HepG2 (cell line): ENCODE measurements around the gene AP4M1. TPM values are rescaled to one million over a fixed set of nuclear protein-coding genes. Genes with fewer than 3 reads are reported as not detected.

ENCODE experiments used
- FOXM1 ChIP-seq: sonication (generic); formaldehyde crosslinking; IDR thresholded peaks from 2 replicates; pipeline ENCODE4 v1.5.0; 2020; ENCODE audit warnings: missing genetic modification reagents
- GABPB1 ChIP-seq: IDR thresholded peaks from 2 replicates; pipeline ENCODE4 v1.6.1; 2016; ENCODE audit warnings: mild to moderate bottlenecking, missing genetic modification reagents, moderate library complexity, missing compliant biosample characterization
- HDAC1 ChIP-seq: sonication (generic); formaldehyde crosslinking; IDR thresholded peaks from 2 replicates; pipeline ENCODE4 v1.5.1; 2020; ENCODE audit warnings: mild to moderate bottlenecking, missing genetic modification reagents
- JARID2 ChIP-seq: sonication (generic); formaldehyde crosslinking; IDR thresholded peaks from 2 replicates; pipeline ENCODE4 v1.8.1; 2023; ENCODE audit warnings: missing genetic modification reagents, inconsistent platforms; ENCODE audit not compliant: insufficient replicate concordance
- PCBP2 ChIP-seq: fragments of 200-400 bp; formaldehyde crosslinking; optimal IDR thresholded peaks from 2 replicates; pipeline ENCODE3; 2018; ENCODE audit warnings: low read length, low read depth; ENCODE audit not compliant: poor library complexity, severe bottlenecking
- TAF1 ChIP-seq: sonication (generic); formaldehyde crosslinking; IDR thresholded peaks from 2 replicates; pipeline ENCODE4 v1.4.0; 2020; ENCODE audit warnings: missing genetic modification reagents
- TBX2 ChIP-seq: sonication (generic); formaldehyde crosslinking; IDR thresholded peaks from 2 replicates; pipeline ENCODE4 v1.5.0; 2020; ENCODE audit warnings: missing genetic modification reagents, mild to moderate bottlenecking, borderline replicate concordance
- TRIM24 ChIP-seq: sonication (generic); formaldehyde crosslinking; IDR thresholded peaks from 2 replicates; pipeline ENCODE4 v1.8.0; 2022; ENCODE audit warnings: mild to moderate bottlenecking, missing genetic modification reagents
- YEATS4 ChIP-seq: sonication (generic); formaldehyde crosslinking; IDR thresholded peaks from 2 replicates; pipeline ENCODE4 v1.4.0; 2020; ENCODE audit warnings: missing genetic modification reagents, borderline replicate concordance
- ZNF234 ChIP-seq: sonication (generic); formaldehyde crosslinking; conservative IDR thresholded peaks from 2 replicates; pipeline ENCODE4 v1.5.1; 2020; ENCODE audit warnings: mild to moderate bottlenecking, missing genetic modification reagents
- ZNF484 ChIP-seq: sonication (generic); formaldehyde crosslinking; IDR thresholded peaks from 2 replicates; pipeline ENCODE4 v1.5.1; 2020; ENCODE audit warnings: mild to moderate bottlenecking, low read depth, missing genetic modification reagents, borderline replicate concordance
- ZNF720 ChIP-seq: sonication (generic); formaldehyde crosslinking; IDR thresholded peaks from 2 replicates; pipeline ENCODE4 v1.4.0; 2020; ENCODE audit warnings: missing genetic modification reagents
- ZNF781 ChIP-seq: sonication (generic); formaldehyde crosslinking; IDR thresholded peaks from 2 replicates; pipeline ENCODE4 v1.5.1; 2020; ENCODE audit warnings: borderline replicate concordance, mild to moderate bottlenecking, missing genetic modification reagents; ENCODE audit errors: not compliant biosample characterization
- polyA plus RNA-seq, 8 experiments: library from polyadenylated mRNA; depleted of rRNA in 3 of 8; stranded (reverse) in 7 of 8; unstranded in 1 of 8; fragments of >200 nt; fragmentation: Illumina TruSeq in 4 of 8; extraction: Trizol in 4 of 8; gene quantifications; 2 replicates each; pipeline versions ENCODE4 v1.2.1 to v1.2.3, GENCODE V29; 2011 to 2016; ENCODE audit warnings: low read depth in 4 of 8, missing spikeins in 1 of 8, mixed read lengths in 1 of 8; ENCODE audit not compliant: insufficient read depth in 1 of 8
- total RNA-seq, 5 experiments: library from RNA; depleted of rRNA; stranded (reverse); fragments of >200 nt; fragmentation: Illumina TruSeq; extraction: Trizol; gene quantifications; 2 replicates each; pipeline ENCODE4 v1.2.3, GENCODE V29; 2016; ENCODE audit warnings: low read depth in 1 of 5
- TF ChIP-seq, protein P1 (sequence below), 2 experiments: fragments of 450-650 bp in 1 of 2; sonication (generic) in 1 of 2; formaldehyde crosslinking in 1 of 2; IDR thresholded peaks; 2 replicates each; pipeline versions ENCODE4 v1.6.1 to v1.8.0; 2016 to 2022; ENCODE audit warnings: antibody characterized with exemption in 1 of 2, mild to moderate bottlenecking in 1 of 2, missing genetic modification reagents in 1 of 2
- TF ChIP-seq, protein P2 (sequence below): sonication (generic); formaldehyde crosslinking; IDR thresholded peaks from 2 replicates; pipeline ENCODE4 v1.4.0; 2020; ENCODE audit warnings: mild to moderate bottlenecking, low read depth, missing genetic modification reagents
- TF ChIP-seq, protein P3 (sequence below): sonication (generic); formaldehyde crosslinking; IDR thresholded peaks from 2 replicates; pipeline ENCODE4 v1.4.0; 2020; ENCODE audit warnings: low read depth, mild to moderate bottlenecking, missing genetic modification reagents
- TF ChIP-seq, protein P4 (sequence below): sonication (generic); formaldehyde crosslinking; IDR thresholded peaks from 2 replicates; pipeline ENCODE4 v1.4.0; 2020; ENCODE audit warnings: mild to moderate bottlenecking, missing genetic modification reagents

Gene AP4M1
- total and polyA plus RNA-seq, 2 of the 13 experiments (the other 11 are each of a cell fraction or from before 2014, with no cell fraction given), result 6.3 to 9.7 TPM

DNA sequence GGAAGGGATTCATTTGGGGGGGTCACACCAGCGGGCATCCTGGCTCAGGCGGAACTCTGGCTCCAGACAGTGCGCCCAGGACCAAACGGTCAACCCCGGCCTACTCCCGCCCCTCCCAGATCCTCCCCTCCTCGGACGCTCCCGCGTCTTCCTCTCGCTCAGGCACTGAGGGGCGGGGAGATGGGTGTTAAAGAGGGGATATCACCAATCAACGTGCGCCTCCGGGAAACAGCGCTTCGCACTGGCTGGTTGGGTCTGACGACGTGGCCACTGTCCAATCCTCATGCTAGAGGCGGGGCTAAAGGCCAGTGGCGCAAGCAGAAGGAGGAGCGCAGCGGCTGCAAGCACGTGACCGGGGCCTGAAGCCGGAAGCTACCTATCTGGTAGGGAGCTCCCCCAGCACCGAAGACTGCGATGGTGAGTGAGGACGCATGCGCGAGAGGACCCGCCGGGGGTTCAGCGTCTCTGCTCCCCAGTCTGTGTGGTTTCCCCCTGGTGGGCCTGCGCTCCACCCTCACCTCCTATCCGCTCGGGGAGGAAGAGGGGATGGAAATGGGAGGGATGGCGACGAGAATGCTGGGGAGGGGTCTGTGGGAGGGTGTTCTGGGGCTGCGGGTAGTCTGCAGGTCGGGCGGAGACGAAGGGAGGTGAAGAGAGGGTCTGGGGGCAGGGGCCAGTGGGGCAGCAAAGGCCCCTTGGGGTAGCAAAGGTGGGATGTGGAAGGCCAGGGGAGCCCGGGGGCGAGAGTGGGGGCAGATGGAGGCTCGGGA, 47.3 kb downstream of the AP4M1 start, which contains the start of gene LAMTOR4 (continued):
- TF ChIP-seq, protein P1, sequence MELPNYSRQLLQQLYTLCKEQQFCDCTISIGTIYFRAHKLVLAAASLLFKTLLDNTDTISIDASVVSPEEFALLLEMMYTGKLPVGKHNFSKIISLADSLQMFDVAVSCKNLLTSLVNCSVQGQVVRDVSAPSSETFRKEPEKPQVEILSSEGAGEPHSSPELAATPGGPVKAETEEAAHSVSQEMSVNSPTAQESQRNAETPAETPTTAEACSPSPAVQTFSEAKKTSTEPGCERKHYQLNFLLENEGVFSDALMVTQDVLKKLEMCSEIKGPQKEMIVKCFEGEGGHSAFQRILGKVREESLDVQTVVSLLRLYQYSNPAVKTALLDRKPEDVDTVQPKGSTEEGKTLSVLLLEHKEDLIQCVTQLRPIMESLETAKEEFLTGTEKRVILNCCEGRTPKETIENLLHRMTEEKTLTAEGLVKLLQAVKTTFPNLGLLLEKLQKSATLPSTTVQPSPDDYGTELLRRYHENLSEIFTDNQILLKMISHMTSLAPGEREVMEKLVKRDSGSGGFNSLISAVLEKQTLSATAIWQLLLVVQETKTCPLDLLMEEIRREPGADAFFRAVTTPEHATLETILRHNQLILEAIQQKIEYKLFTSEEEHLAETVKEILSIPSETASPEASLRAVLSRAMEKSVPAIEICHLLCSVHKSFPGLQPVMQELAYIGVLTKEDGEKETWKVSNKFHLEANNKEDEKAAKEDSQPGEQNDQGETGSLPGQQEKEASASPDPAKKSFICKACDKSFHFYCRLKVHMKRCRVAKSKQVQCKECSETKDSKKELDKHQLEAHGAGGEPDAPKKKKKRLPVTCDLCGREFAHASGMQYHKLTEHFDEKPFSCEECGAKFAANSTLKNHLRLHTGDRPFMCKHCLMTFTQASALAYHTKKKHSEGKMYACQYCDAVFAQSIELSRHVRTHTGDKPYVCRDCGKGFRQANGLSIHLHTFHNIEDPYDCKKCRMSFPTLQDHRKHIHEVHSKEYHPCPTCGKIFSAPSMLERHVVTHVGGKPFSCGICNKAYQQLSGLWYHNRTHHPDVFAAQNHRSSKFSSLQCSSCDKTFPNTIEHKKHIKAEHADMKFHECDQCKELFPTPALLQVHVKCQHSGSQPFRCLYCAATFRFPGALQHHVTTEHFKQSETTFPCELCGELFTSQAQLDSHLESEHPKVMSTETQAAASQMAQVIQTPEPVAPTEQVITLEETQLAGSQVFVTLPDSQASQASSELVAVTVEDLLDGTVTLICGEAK (IDR thresholded peaks at IDR 0.05), result no peak
- TF ChIP-seq, protein P1 (CRISPR knock-in tag; IDR thresholded peaks at IDR 0.05), result no peak
- TF ChIP-seq, protein P2, sequence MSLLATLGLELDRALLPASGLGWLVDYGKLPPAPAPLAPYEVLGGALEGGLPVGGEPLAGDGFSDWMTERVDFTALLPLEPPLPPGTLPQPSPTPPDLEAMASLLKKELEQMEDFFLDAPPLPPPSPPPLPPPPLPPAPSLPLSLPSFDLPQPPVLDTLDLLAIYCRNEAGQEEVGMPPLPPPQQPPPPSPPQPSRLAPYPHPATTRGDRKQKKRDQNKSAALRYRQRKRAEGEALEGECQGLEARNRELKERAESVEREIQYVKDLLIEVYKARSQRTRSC (CRISPR knock-in tag), result no peak
- no peak; the same call in 1 of the 2 replicates for TF ChIP-seq HDAC1 (CRISPR knock-in tag)
- no peak for TF ChIP-seq JARID2 (CRISPR knock-in tag)
- TF ChIP-seq ZNF484, result no peak
- peak; percentile 89 for TF ChIP-seq GABPB1
- TF ChIP-seq PCBP2, result no peak
- TF ChIP-seq FOXM1 (CRISPR knock-in tag), result no peak
- no peak for TF ChIP-seq ZNF781 (CRISPR knock-in tag)
- peak; percentile 7; the same call in 1 of the 2 replicates for TF ChIP-seq YEATS4
- TF ChIP-seq, protein P3, sequence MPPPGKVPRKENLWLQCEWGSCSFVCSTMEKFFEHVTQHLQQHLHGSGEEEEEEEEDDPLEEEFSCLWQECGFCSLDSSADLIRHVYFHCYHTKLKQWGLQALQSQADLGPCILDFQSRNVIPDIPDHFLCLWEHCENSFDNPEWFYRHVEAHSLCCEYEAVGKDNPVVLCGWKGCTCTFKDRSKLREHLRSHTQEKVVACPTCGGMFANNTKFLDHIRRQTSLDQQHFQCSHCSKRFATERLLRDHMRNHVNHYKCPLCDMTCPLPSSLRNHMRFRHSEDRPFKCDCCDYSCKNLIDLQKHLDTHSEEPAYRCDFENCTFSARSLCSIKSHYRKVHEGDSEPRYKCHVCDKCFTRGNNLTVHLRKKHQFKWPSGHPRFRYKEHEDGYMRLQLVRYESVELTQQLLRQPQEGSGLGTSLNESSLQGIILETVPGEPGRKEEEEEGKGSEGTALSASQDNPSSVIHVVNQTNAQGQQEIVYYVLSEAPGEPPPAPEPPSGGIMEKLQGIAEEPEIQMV (CRISPR knock-in tag), result no peak
- TF ChIP-seq ZNF720 (CRISPR knock-in tag), result no peak
- peak; percentile 72 for TF ChIP-seq TAF1 (CRISPR knock-in tag)
- no peak for TF ChIP-seq ZNF234 (CRISPR knock-in tag)
- no peak for TF ChIP-seq TRIM24
- peak; percentile 50; the same call in 1 of the 2 replicates for TF ChIP-seq TBX2 (CRISPR knock-in tag)
- TF ChIP-seq, protein P4, sequence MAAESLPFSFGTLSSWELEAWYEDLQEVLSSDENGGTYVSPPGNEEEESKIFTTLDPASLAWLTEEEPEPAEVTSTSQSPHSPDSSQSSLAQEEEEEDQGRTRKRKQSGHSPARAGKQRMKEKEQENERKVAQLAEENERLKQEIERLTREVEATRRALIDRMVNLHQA, result no peak
